HCT116 (cell line): ENCODE measurements around the gene MAPK1. TPM values are rescaled to one million over a fixed set of nuclear protein-coding genes. Genes with fewer than 3 reads are reported as not detected.
"Not testable (repeated sequence)": the region's sequence is repeated elsewhere in the genome, so short reads cannot be mapped to it uniquely, and the experiment has no call there.

Experiments
- ATAC-seq: fragments of 200-7000 bp; cut with Tn5 transposase; 2 replicates; pipeline ENCODE4 v1.9.1; 2020; ENCODE audit warnings: mild to moderate bottlenecking, moderate library complexity
- BruUV-seq: library from RNA; stranded (reverse); fragments of 400-500 nt; replicated peaks from 2 replicates; lab custom pipeline; 2021; lab: Mats Ljungman, UMichigan
- CTCF ChIA-PET: fragments of 300-600 bp; sonication (Branson Sonifier 250); formaldehyde crosslinking; loops from one replicate; lab custom pipeline; 2021; ENCODE audit warnings: antibody characterized with exemption; lab: Charles Lee
- POLR2A ChIA-PET: fragments of 300-600, 350-600 bp; sonication (Branson Sonifier 250); formaldehyde crosslinking; loops from one replicate; lab custom pipeline; 2021; ENCODE audit warnings: antibody characterized with exemption; lab: Charles Lee
- RAD21 ChIA-PET, 2 experiments: fragments of 300-600 bp; sonication (Branson Sonifier 250); formaldehyde crosslinking; loops; one replicate each; lab custom pipeline; 2023; ENCODE audit warnings: low total read pairs in 2 of 2; ENCODE audit not compliant: uncharacterized antibody in 2 of 2, unreplicated experiment in 2 of 2, low non-redundant PET in 1 of 2; lab: Charles Lee
- DNase-seq: peaks from one replicate; pipeline ENCODE4 v3.0.0-alpha.2; 2010; ENCODE audit warnings: low read depth, low spot score
- H2AFZ ChIP-seq: fragments of 200-600 bp; shearing (Covaris generic), sonication (generic); 2 replicates; pipeline ENCODE4 v1.6.1; 2017; ENCODE audit warnings: low read depth, mixed run types, mixed read lengths, antibody characterized with exemption, low read length; ENCODE audit not compliant: poor library complexity, severe bottlenecking
- H3K27ac ChIP-seq: 2 replicates; pipeline ENCODE4 v1.5.1; 2012; ENCODE audit warnings: low read depth, low read length
- H3K27me3 ChIP-seq: fragments of 200-600 bp; sonication (generic); 2 replicates; pipeline ENCODE4 v1.6.1; 2016; ENCODE audit warnings: mixed run types, low read length, mixed read lengths; ENCODE audit not compliant: insufficient read depth
- H3K36me3 ChIP-seq, 2 experiments: fragments of 200-500 bp in 1 of 2; fragments of 200-600 bp in 1 of 2; sonication (Bioruptor generic) in 1 of 2; sonication (generic) in 1 of 2; 2 replicates each; pipeline versions ENCODE4 v1.5.1 to v1.6.1; 2014 to 2016; ENCODE audit warnings: low read length in 2 of 2, inconsistent platforms in 1 of 2, mixed read lengths in 1 of 2, mixed run types in 1 of 2; ENCODE audit not compliant: insufficient read depth in 2 of 2, control insufficient read depth in 1 of 2
- H3K4me1 ChIP-seq, 2 experiments: fragments of 200-600 bp in 1 of 2; sonication (generic) in 1 of 2; 2 replicates each; pipeline versions ENCODE4 v1.5.1 to v1.6.1; 2012 to 2017; ENCODE audit warnings: low read length in 2 of 2, inconsistent platforms in 1 of 2, mild to moderate bottlenecking in 1 of 2, mixed read lengths in 1 of 2, mixed run types in 1 of 2, moderate library complexity in 1 of 2; ENCODE audit not compliant: insufficient read depth in 2 of 2, control insufficient read depth in 1 of 2
- H3K4me2 ChIP-seq: fragments of 200-600 bp; sonication (generic); 2 replicates; pipeline ENCODE4 v1.6.1; 2017; ENCODE audit warnings: mixed run types, low read length, mixed read lengths
- H3K4me3 ChIP-seq, 2 experiments: fragments of 200-600 bp in 1 of 2; sonication (generic) in 1 of 2; replicated peaks in 1 of 2; 2 replicates each; pipeline ENCODE4 v1.5.1; 2011 to 2016; ENCODE audit warnings: low read length in 2 of 2, control low read depth in 1 of 2, low read depth in 1 of 2, mild to moderate bottlenecking in 1 of 2, mixed read lengths in 1 of 2, mixed run types in 1 of 2
- H3K79me2 ChIP-seq: fragments of 200-600 bp; sonication (generic); 2 replicates; pipeline ENCODE4 v1.6.1; 2017; ENCODE audit warnings: mild to moderate bottlenecking, mixed run types, low read length, moderate library complexity, mixed read lengths; ENCODE audit not compliant: insufficient read depth
- H3K9ac ChIP-seq: fragments of 200-600 bp; sonication (generic); 2 replicates; pipeline ENCODE4 v1.6.1; 2016; ENCODE audit warnings: low read length, mixed read lengths
- H3K9me2 ChIP-seq: fragments of 200-600 bp; sonication (generic), shearing (Covaris generic); 2 replicates; pipeline ENCODE4 v1.6.1; 2017; ENCODE audit warnings: mixed run types, mild to moderate bottlenecking, moderate library complexity; ENCODE audit not compliant: insufficient read depth
- H3K9me3 ChIP-seq, 2 experiments: fragments of 200-500 bp in 1 of 2; fragments of 200-600 bp in 1 of 2; sonication (Bioruptor generic) in 1 of 2; sonication (generic) in 1 of 2; 2 replicates each; pipeline ENCODE4 v1.6.1; 2014 to 2017; ENCODE audit warnings: low read length in 2 of 2, mixed read lengths in 2 of 2, inconsistent platforms in 1 of 2, low read depth in 1 of 2, mild to moderate bottlenecking in 1 of 2, mixed run types in 1 of 2, moderate library complexity in 1 of 2; ENCODE audit not compliant: control insufficient read depth in 1 of 2, insufficient read depth in 1 of 2
- H4K20me1 ChIP-seq: fragments of 200-600 bp; sonication (generic), shearing (Covaris generic); 2 replicates; pipeline ENCODE4 v1.6.1; 2017; ENCODE audit warnings: mixed run types, mild to moderate bottlenecking, moderate library complexity; ENCODE audit not compliant: insufficient read depth
- EGR1 ChIP-seq: IDR thresholded peaks from 2 replicates; pipeline ENCODE4 v1.6.1; 2012; ENCODE audit warnings: low read depth
- ELF1 ChIP-seq: IDR thresholded peaks from 2 replicates; pipeline ENCODE4 v1.6.1; 2012; ENCODE audit warnings: low read depth, borderline replicate concordance
- EZH2 ChIP-seq: fragments of 200-600 bp; sonication (generic); IDR thresholded peaks from 2 replicates; pipeline ENCODE4 v1.6.1; 2017; ENCODE audit warnings: antibody characterized with exemption, mixed run types
- SRF ChIP-seq: IDR thresholded peaks from 2 replicates; pipeline ENCODE4 v1.6.1; 2012; ENCODE audit warnings: low read depth
- ZNF274 ChIP-seq: fragments of 200-500 bp; sonication (Bioruptor generic); IDR thresholded peaks from 2 replicates; pipeline ENCODE4 v1.6.1; 2014; ENCODE audit warnings: mild to moderate bottlenecking, low read depth, low read length, inconsistent platforms
- intact Hi-C: fragments of 100-400 bp; cut with micrococcal nuclease; formaldehyde crosslinking; loops from 2 replicates; pipeline ENCODE4 v1.10.0; 2022
- total RNA-seq: library from RNA; stranded (reverse); gene quantifications from one replicate; pipeline ENCODE4 v1.2.1, GENCODE V29; 2021; ENCODE audit not compliant: unreplicated experiment
- TF ChIP-seq, protein P1 (sequence below): IDR thresholded peaks from 2 replicates; pipeline ENCODE4 v1.6.1; 2012; ENCODE audit warnings: low read depth
- TF ChIP-seq, protein P2 (sequence below), 3 experiments: fragments of 200-600 bp in 1 of 3; sonication (generic) in 1 of 3; IDR thresholded peaks in 2 of 3; conservative IDR thresholded peaks in 1 of 3; 2 replicates each; pipeline ENCODE4 v1.5.1; 2012 to 2017; ENCODE audit warnings: low read depth in 2 of 3, low read length in 2 of 3, antibody characterized with exemption in 1 of 3, borderline replicate concordance in 1 of 3, control low read depth in 1 of 3, mild to moderate bottlenecking in 1 of 3, mixed read lengths in 1 of 3, mixed run types in 1 of 3, moderate library complexity in 1 of 3; ENCODE audit not compliant: insufficient read depth in 1 of 3

Gene MAPK1
- total RNA-seq, 1 experiment from 2014 or later = 137 TPM

DNA sequence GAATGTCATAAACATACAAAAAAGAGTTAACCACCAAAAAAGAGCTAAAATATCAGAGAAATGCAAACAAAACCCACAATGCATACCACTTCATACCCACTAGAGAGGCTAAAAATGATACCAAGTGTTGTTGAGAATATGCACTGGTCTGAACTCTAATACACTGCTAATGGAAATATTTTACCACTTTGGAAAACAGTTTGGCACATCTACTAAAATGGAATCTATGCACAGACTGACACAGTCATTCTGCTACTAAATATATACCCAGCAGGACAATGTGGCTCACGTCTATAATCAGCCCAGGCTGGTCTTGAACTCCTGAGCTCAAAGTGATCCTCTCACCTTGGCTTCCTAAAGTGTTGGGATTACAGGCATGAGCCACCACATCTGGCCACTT is 18.0 kb downstream of the MAPK1 start (continued):
- TF ChIP-seq, protein P1, sequence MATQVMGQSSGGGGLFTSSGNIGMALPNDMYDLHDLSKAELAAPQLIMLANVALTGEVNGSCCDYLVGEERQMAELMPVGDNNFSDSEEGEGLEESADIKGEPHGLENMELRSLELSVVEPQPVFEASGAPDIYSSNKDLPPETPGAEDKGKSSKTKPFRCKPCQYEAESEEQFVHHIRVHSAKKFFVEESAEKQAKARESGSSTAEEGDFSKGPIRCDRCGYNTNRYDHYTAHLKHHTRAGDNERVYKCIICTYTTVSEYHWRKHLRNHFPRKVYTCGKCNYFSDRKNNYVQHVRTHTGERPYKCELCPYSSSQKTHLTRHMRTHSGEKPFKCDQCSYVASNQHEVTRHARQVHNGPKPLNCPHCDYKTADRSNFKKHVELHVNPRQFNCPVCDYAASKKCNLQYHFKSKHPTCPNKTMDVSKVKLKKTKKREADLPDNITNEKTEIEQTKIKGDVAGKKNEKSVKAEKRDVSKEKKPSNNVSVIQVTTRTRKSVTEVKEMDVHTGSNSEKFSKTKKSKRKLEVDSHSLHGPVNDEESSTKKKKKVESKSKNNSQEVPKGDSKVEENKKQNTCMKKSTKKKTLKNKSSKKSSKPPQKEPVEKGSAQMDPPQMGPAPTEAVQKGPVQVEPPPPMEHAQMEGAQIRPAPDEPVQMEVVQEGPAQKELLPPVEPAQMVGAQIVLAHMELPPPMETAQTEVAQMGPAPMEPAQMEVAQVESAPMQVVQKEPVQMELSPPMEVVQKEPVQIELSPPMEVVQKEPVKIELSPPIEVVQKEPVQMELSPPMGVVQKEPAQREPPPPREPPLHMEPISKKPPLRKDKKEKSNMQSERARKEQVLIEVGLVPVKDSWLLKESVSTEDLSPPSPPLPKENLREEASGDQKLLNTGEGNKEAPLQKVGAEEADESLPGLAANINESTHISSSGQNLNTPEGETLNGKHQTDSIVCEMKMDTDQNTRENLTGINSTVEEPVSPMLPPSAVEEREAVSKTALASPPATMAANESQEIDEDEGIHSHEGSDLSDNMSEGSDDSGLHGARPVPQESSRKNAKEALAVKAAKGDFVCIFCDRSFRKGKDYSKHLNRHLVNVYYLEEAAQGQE = no peak
- no peak for TF ChIP-seq ELF1
- TF ChIP-seq SRF = no peak
- TF ChIP-seq EZH2 = no peak
- no peak for TF ChIP-seq EGR1
- TF ChIP-seq, protein P2, sequence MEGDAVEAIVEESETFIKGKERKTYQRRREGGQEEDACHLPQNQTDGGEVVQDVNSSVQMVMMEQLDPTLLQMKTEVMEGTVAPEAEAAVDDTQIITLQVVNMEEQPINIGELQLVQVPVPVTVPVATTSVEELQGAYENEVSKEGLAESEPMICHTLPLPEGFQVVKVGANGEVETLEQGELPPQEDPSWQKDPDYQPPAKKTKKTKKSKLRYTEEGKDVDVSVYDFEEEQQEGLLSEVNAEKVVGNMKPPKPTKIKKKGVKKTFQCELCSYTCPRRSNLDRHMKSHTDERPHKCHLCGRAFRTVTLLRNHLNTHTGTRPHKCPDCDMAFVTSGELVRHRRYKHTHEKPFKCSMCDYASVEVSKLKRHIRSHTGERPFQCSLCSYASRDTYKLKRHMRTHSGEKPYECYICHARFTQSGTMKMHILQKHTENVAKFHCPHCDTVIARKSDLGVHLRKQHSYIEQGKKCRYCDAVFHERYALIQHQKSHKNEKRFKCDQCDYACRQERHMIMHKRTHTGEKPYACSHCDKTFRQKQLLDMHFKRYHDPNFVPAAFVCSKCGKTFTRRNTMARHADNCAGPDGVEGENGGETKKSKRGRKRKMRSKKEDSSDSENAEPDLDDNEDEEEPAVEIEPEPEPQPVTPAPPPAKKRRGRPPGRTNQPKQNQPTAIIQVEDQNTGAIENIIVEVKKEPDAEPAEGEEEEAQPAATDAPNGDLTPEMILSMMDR (IDR thresholded peaks at IDR 0.05 in 2 of 3, conservative IDR thresholded peaks at IDR 0.05 in 1 of 3; ENCODE audit: borderline replicate concordance in 1 of 3, insufficient read depth in 1 of 3, low read depth in 2 of 3, low read length in 2 of 3) = no peak
- TF ChIP-seq ZNF274 = no peak

GRCh38 chr22:21848057-21848456 is 19.4 kb downstream of the MAPK1 start:
- RAD21 ChIA-PET, ATAC-seq, H3K9ac ChIP-seq, BruUV-seq, H3K4me3 ChIP-seq, POLR2A ChIA-PET, H3K9me2 ChIP-seq, H3K4me2 ChIP-seq, H3K9me3 ChIP-seq, H2AFZ ChIP-seq, DNase-seq, H3K36me3 ChIP-seq, intact Hi-C loops, CTCF ChIA-PET, H3K27me3 ChIP-seq, H3K27ac ChIP-seq: not testable (repeated sequence)
- Histone ChIP-seq H3K4me1 (peaks cover 7 to 15% of the 10 kb centered on the region in 2 experiments; a peak in 2 of 4 replicates), H3K79me2 (peaks cover 91% of the 10 kb centered on the region), H4K20me1 (peaks cover 13% of the 10 kb centered on the region; the same call in 1 of the 2 replicates)
